Epithelial cell of proximal tubule (primary cell): ENCODE measurements around the gene ATP6V0E2. TPM values are rescaled to one million over a fixed set of nuclear protein-coding genes. Genes with fewer than 3 reads are reported as not detected.
"Not testable (repeated sequence)": the region's sequence is repeated elsewhere in the genome, so short reads cannot be mapped to it uniquely, and the experiment has no call there.

Source experiments
- DNase-seq: peaks from one replicate; pipeline ENCODE4 v3.0.0-alpha.2; 2011; ENCODE audit warnings: low read depth
- H3K4me3 ChIP-seq: 2 replicates; pipeline ENCODE4 v1.5.1; 2011; ENCODE audit warnings: low read depth, mild to moderate bottlenecking, low read length
- total RNA-seq: library from RNA; depleted of rRNA; stranded (reverse); fragments of >200 nt; gene quantifications from 2 replicates; pipeline ENCODE4 v1.2.3, GENCODE V29; 2015

ATP6V0E2 gene
- total RNA-seq, 1 donor from 2014 or later, result 62.2 TPM

GRCh38 chr7:149926414-149926813, 52.6 kb downstream of the ATP6V0E2 start:
- not testable (repeated sequence) for DNase-seq

More at GRCh38 chr7:149926414-149926813, 52.6 kb downstream of the ATP6V0E2 start:
- H3K4me3 ChIP-seq, result not testable (repeated sequence)

Other genes starting within 250 kb of the ATP6V0E2 start
- 0.07 and 0.12 TPM in 2 replicates for gene ZNF467, start 100.4 kb upstream of the ATP6V0E2 start, total RNA-seq
- gene ZNF862, start 35.6 kb upstream of the ATP6V0E2 start, total RNA-seq, result 0.80 and 8.0 TPM in 2 replicates